Measurements from ENCODE around the gene HYLS1. TPM values are rescaled to one million over a fixed set of nuclear protein-coding genes. Genes with fewer than 3 reads are reported as not detected.

Gene HYLS1
- total RNA-seq, 6 donors from 2014 or later, result 0.55 to 6.3 (median 3.8) TPM

DNA sequence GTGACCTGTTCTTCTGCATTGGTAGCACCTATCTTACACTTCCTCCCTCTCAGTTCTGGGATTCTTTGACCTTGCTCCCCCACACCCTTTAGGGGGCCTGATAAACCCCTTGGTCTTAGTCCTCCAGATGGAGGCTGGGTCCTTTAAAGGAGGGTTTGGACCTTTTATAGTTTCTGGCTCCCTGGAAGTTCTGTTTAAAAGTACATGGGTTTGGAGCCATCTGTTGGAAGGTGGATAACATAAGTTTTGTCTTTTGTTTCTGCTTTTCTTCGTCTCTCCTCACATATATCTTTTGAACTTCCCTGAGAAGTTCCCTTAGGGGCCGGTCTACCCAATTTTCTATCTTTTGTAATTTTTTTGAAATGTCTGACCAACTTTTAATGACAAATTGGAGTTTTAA is 17.9 kb upstream of the HYLS1 start:
- no peaks in the 10 kb centered on the region for H3K9me3 ChIP-seq
- TF ChIP-seq EP300 (IDR thresholded peaks at IDR 0.05) (no peak), POLR2A (IDR thresholded peaks at IDR 0.05) (no peak), POLR2AphosphoS5 (IDR thresholded peaks at IDR 0.05) (no peak)
- TF ChIP-seq, protein P1, sequence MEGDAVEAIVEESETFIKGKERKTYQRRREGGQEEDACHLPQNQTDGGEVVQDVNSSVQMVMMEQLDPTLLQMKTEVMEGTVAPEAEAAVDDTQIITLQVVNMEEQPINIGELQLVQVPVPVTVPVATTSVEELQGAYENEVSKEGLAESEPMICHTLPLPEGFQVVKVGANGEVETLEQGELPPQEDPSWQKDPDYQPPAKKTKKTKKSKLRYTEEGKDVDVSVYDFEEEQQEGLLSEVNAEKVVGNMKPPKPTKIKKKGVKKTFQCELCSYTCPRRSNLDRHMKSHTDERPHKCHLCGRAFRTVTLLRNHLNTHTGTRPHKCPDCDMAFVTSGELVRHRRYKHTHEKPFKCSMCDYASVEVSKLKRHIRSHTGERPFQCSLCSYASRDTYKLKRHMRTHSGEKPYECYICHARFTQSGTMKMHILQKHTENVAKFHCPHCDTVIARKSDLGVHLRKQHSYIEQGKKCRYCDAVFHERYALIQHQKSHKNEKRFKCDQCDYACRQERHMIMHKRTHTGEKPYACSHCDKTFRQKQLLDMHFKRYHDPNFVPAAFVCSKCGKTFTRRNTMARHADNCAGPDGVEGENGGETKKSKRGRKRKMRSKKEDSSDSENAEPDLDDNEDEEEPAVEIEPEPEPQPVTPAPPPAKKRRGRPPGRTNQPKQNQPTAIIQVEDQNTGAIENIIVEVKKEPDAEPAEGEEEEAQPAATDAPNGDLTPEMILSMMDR (IDR thresholded peaks at IDR 0.05), result no peak
- 65 to 77% methylated on average over 2 of the region's 2 CpGs for WGBS, 2 donors

DNA sequence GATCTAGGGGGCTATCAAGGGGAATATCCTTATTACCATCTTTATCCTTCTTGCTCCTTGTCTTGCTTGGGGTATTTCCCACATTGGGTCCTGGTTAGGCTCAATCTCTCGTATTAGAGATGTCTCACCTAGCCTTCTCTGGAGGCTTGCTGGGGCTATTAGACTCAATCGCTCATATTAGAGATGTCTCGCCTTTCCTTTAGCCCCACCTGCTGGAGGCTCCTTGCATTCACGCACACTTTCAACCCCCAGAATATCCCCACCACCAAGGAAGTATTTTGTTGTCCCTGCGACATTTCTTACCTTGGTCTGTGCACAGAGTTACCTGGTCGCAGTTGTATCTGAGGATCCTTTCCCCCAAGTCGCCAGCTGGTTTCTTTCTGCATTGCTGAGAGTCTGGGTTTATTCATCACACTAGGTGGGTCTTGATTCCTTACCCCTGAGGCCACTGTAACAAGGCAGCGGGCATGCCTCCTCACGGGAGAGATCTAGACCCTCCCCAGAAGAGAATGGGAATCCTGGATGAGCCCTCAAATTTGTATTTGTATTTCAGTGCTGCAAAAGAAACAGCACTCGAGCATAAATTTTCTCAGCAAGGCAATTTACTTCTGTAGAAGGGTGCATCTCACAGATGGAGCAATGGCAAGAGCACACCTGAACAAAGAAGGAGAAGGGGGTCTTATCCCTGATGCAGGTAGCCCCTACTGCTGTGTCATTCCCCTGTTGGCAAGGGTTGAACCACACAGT is 15.9 kb upstream of the HYLS1 start:
- no peaks in the 10 kb centered on the region for H3K27me3 ChIP-seq
- no peaks in the 10 kb centered on the region for H3K9me3 ChIP-seq
- no peaks in the 10 kb centered on the region for H3K36me3 ChIP-seq
- H3K4me1 ChIP-seq, result no peaks in the 10 kb centered on the region
- 77 to 82% methylated on average over 10 of the region's 10 CpGs for WGBS, 2 donors
- no peak overlapping the region for H3K4me3 ChIP-seq
- ATAC-seq (ENCODE audit: low FRiP score in 2 of 2) (peak in 1 of 2 donors; percentile 73), DNase-seq (no peak)
- no peak overlapping the region for H3K27ac ChIP-seq
- TF ChIP-seq, protein P1 (IDR thresholded peaks at IDR 0.05), result peak in 4 of 6 experiments; percentile 30 to 46 (median 38)
- no peak for TF ChIP-seq EP300 (IDR thresholded peaks at IDR 0.05)

More for the DNA sequence above, 17.9 kb upstream of the HYLS1 start:
- H3K27ac ChIP-seq, result no peak overlapping the region
- no peak overlapping the region for H3K4me3 ChIP-seq
- H3K27me3 ChIP-seq, result no peaks in the 10 kb centered on the region
- H3K36me3 ChIP-seq, result no peaks in the 10 kb centered on the region
- DNase-seq (no peak), ATAC-seq (ENCODE audit: low FRiP score in 2 of 2) (no peak)
- H3K4me1 ChIP-seq, result no peaks in the 10 kb centered on the region

DNA sequence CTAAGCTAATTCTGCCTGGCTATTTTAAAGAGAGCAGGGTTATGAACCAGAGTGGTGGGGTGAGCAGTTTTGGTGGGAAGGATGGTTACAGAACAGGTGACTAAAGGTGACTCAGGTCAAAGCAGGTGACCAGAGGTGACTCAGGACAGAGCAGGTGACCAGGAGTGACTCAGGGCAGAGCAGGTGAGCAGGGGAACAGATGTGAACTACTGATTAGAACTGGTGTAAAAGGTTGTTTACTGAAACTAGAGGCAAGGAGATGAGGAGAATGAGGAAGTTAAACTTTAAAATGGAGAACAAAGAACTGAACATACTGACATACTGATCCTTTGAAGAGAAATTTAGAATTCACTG is 15.4 kb upstream of the HYLS1 start:
- Histone ChIP-seq H3K36me3 (no peaks in the 10 kb centered on the region), H3K4me1 (no peaks in the 10 kb centered on the region), H3K9me3 (no peaks in the 10 kb centered on the region), H3K27me3 (no peaks in the 10 kb centered on the region), H3K27ac (no peak overlapping the region), H3K4me3 (no peak overlapping the region)
- no peak for DNase-seq
- TF ChIP-seq EP300 (IDR thresholded peaks at IDR 0.05) (no peak), POLR2A (IDR thresholded peaks at IDR 0.05) (no peak), POLR2AphosphoS5 (IDR thresholded peaks at IDR 0.05) (no peak)
- TF ChIP-seq, protein P1 (IDR thresholded peaks at IDR 0.05), result no peak
- ATAC-seq (ENCODE audit: low FRiP score in 2 of 2), result no peak

DNA sequence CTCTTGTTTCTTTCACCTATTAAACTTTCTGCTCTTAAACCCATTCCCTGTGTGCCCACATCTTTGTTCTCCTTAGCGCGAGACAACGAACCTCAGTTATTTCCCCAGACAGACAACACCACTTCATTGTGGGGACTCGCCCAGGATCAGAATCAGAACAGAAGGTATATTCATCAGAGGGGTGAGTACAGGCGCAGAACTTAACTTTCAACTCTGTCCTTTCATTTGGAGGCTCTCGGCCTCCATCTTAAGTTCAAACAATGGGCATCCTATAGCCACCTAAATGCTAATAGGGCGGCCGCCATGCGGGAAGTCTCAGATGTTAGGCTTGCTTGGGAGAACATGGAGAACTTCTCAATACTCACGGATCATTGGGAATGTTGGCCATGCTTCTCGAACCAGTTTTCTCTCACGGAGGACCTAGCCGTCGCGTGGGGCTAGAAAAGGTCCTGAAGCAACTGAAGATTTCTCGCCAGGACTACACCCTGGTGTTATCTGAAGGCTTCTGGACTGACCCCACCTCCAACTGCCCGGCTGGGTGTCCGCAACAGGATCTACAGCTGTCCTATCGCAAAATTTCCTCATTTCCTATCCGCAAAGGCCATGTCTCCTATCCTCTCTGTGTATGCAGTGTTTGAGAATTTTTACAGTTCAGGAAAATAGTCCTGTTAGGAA is 13.4 kb upstream of the HYLS1 start:
- H3K27ac ChIP-seq, result no peak overlapping the region
- H3K36me3 ChIP-seq, result no peaks in the 10 kb centered on the region
- no peaks in the 10 kb centered on the region for H3K27me3 ChIP-seq
- WGBS, 2 donors, result 71 to 77% methylated on average over 18 to 20 of the region's 20 CpGs
- ATAC-seq (ENCODE audit: low FRiP score in 2 of 2) (peak in 1 of 2 donors; percentile 53), DNase-seq (no peak)
- H3K9me3 ChIP-seq, result no peaks in the 10 kb centered on the region
- TF ChIP-seq POLR2AphosphoS5 (IDR thresholded peaks at IDR 0.05) (no peak), EP300 (IDR thresholded peaks at IDR 0.05) (no peak), POLR2A (IDR thresholded peaks at IDR 0.05) (no peak)
- TF ChIP-seq, protein P1 (IDR thresholded peaks at IDR 0.05), result no peak
- H3K4me1 ChIP-seq, result no peaks in the 10 kb centered on the region
- H3K4me3 ChIP-seq, result no peak overlapping the region
